MV-4-11 (cell line): ENCODE measurements around the gene COMMD10.
"Not testable (repeated sequence)": the region's sequence is repeated elsewhere in the genome, so short reads cannot be mapped to it uniquely, and the experiment has no call there.

Experiments
- DNase-seq: peaks from one replicate; lab custom pipeline; 2025; lab: John Stamatoyannopoulos, UW

COMMD10 gene

DNA sequence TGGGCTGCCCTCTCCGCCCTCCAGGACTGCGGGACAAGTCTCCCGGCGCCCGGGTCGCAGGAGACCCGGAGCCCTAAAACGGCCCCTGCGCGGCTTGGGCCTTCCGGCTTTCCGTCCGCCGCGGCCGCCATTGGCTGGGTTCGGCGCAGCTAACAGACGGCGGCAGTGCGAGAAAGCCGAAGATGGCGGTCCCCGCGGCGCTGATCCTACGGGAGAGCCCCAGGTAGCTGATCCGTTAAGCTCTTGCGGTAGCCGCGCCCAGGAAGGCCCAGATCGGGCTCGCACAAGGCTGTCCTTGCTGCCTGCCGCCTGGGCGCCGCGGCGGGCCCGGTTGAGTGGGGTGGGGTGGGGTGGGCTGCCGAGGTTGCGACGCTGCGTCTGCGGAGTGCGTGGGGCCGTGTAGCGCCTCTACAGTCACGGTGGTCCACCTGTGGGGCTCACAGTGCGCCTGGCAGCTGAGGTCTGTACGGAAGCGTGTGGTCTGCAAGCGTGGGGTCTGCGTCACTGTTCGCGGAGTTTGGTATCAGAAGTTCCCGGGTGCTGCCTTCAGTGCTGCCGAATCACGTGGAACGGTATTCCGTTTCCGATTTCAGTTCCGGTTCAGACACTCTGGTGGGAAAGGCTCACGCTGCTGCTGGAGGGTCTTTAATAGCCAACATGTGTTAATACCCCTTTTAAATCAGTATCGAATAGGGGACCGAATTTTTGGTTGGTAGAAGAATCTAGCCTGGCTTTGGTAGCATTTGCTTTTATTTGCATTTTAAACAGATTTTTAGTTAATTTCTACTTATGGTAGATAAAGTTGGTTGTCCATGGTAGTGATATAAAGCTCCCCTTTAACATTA is at the start of gene COMMD10:
Gene COMMD10 (plus strand): TSS at position 155 of the 845 bp plus-strand sequence.
- DNase-seq = peak; percentile 83

DNA sequence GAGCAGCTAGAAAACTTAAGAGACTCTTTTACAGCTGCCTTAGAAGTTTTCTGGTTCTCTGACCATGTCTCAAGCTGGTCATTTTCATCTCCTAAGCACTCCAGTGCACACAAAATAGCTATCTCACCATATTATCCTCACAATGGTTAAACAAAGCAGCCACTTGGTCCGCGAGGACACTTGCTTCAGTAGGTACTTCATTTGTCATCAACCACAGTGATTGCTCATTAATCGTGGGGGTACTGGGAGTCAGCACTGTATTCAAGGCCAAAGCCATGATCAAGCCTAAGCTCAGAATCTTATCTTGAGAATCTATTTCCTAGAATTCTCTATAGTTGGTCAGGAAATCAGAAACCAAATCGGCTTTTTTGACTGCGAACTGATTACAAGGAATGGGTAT is 49.7 kb upstream of the COMMD10 start:
- DNase-seq = no peak

DNA sequence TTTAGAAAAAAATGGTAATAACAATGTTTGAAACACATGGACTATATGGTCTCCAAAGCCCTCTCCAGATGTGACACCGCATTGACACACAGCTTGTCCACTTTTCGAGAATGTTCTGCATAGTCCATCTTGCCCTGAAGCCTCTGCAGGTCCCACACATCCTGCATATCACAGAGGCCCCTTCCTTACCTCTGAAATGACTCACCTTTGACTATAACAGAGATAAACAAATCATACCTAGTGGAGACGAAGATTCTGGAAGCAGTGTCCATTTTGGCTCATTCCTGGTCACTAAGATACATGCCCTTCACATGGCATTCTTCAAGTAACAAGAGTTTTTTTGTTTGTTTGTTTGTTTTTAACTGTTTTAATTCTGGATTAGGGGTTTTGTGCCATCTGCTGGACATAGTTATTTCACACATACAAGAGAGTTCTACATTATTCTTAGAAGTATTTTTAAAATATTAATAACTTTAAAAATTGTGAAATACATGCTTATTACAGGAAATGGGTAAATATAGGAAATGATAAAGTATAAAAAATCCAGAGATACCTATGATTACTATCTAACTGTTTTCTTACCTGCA is 47.5 kb upstream of the COMMD10 start:
- no peak for DNase-seq

DNA sequence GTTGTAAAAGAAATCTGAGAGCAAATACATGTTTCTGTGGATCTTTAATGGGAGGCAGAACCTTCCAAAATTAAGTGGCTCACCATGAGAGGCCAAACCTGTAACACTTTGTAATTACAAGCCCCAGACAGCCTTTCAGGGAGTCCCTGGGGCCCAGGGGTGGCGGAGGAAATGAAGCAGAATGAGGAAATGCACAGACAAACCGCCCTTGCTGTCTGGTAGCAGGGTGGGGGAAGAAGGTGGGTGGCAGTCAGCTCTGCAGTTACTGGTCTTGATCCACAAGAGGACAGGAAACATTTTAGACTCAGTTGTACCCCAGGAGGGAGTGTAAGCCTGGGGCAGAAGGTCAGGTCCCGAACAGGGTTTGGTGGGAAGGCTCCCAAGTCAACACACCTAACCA is 46.0 kb upstream of the COMMD10 start:
- DNase-seq = peak; percentile 62

DNA sequence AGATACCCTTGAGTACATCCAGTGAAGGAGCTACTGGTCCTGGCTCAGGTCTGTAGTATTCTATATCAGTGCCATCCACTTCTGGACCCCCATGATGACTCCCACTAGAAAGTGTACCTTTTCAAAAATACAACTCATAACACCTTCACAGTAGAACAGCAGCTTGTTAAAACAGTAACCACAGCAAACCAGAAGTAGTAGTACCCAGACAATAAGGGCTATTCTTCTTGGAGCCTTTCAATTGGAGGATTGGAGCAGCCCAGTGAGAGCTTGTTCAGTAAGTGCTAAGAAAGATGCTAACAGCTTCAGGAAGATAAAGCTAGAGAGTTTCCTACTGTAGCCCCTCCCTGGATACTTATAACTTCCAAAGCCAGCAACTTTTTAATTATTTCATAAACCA is 42.5 kb upstream of the COMMD10 start:
- no peak for DNase-seq

DNA sequence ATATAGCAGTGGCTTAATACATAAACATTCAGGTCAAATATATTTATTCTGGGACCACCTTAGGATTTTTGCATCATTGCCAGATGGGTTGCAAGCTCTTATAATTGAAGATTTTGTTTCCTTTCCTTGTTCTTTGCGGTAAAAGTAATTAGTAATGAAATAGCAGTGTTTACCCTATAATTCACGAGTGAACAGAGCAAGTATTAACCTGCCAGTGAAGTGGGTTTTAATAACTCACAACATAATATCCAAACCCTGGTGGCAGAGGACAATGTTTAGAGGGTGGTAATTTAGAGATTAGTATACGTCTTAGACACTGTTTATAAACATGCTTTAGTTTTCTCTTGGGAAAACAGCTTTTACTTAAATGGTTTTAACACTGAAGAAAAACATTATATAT is 40.8 kb upstream of the COMMD10 start:
- DNase-seq = no peak

DNA sequence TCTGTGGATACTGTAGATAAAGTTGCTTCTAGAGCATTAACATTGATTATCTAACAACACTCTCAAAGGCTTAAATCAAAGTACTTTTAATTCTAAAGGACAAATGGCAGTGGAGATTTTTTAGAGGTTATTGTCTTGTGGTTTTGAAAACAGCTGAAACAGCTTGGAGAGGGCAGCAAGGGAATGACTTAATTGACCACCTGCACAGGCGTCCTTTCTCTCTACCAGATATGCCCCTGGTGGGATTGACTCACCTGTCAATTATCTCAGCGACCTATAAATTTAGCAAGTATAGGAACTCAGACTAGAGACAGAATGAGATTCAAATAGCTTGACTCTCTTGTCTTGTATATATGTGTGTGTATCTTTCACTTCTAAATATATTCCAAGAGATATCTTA is 39.0 kb upstream of the COMMD10 start:
- no peak for DNase-seq

DNA sequence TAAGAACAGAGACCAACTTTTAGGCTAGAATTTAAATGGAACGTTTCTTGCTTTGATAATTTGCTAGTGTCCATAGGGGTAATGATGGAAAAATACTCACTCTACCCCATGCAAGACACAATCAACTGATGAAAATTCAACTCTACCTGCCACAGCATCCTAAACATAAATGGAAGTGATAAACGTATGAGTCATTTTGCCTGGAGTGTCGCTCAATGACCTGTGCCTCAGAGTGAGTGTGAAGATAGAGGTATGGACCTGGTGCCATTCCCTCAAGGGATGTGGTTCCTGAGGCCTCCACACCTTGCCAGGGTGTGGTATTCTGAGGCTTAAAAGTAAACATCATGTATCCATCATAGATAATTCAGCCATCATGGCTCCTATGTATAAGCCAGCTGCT is 38.6 kb upstream of the COMMD10 start:
- DNase-seq = no peak

DNA sequence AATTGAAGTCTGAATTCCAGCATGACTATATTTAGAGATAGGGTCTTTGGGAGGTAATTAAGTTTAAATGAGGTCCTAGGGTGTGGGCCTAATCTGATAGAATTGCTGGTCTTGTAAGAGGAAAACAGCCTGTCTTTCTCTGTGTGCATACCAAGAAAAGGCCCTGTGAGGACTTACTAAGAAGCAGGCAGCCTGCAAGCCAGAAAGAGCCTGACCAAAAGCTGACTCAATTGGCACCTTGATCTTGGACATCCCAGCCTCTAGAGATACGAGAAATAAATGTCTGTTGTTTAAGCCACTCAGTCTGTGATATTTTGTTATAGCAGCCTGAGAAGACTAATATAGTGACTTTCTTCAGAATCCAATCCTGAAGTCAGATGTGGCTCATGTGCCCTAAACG is 38.0 kb upstream of the COMMD10 start:
- no peak for DNase-seq

DNA sequence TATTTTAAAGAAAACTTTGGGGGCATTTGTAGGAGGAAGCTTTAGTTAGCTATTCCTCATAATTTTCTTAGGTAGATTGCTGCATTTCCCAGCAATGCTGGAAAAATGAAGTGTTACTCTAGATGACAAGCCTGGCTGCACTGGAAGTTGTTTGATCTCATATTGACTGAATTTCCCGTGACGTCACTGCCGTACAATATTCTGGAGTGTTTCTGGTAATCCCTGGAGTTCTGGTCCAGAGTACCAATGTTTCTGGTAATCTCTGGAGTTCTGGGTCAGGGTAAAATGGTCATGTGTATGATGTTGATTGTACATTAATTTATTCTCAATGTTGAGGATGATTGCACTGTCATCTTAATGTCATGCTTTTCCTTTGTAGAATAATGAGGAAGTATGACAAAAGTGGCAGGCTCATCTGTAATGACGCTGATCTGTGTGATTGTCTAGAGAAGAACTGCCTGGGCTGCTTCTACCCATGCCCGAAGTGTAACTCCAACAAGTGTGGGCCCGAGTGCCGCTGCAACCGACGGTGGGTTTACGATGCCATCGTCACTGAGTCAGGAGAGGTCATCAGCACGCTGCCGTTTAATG is 26.4 kb upstream of the COMMD10 start:
- DNase-seq = peak; percentile 19

DNA sequence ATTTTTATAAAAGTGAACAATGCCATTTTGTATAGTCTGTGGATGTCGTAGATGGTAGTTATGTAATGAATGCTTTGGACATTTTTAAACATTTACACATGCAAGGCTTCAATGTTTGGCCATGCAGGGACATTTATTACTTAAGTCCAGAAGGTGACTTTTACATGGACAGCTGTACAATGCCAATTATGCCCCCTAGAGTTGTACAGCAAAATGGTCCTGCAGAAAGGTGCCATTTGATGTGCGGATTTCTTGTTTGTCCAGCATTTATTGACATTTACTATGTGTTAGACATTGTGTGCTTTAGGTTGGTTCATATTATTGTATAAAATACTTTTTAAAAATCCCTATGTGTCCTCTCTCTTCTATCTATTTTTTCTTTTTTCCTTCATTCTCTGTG is 22.5 kb upstream of the COMMD10 start:
- no peak for DNase-seq

DNA sequence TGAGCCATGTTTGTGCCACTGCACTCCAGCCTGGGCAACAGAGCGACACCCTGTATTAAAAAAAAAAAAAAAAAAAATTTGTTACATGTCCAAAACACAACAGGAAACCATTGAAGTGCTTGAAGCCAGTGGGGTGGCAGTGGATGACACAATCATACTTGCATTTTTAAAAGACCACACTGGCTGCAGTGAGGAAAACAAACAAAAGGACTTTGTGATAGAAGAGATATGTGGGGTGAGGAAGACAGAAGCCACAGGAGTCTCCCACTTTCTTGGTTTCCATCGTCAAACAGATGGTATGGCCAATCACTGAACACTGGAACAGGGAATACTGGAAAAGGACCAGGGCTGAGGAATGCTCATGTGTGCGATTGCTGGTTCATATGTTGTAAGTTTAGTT is 20.9 kb upstream of the COMMD10 start:
- DNase-seq = no peak

DNA sequence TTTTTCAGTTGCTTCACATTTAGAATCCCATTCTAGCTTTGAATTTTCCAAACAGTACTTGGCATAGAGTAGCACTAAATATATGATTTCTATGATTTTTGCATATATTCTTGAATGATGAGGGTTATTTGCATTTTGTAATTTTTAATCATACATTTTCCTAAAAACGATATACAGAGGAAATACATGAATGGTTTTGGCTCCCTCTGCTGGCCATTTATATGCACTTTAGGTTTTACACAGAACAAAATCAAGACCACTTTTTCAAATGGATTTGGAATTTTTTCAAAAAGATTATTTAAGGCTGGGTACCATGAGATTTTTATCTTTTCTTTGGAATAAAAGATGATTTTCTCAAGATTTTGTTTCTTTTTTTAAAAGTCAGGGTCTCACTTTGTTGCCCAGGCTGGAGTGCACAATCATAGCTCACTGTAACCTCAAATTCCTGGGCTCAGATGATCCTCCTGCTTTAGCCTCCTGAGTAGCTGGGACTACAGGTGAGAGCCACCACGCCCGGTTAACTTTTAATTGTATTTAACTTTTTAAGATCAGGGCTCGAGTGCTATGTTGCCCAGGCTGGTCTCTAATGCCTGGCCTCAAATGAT is 16.7 kb upstream of the COMMD10 start:
- DNase-seq = peak; percentile 33

DNA sequence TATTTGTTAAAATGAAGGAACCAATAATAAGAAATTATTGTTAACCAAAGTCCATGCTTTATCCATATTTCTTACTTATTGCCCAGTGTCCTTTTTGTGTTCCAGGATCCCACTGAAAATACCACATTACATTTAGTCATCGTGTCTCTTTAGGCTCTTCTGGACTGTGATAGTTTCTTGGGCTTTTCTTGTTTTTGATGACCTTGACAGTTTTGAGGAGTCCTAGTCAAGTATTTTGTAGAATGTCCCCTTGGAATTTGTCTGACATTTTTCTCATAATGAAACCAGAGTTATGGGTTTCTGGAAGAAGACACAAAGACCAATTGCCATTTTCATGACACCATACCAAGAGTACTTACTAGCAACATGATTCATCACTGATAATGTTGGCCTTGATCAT is 13.6 kb upstream of the COMMD10 start:
- no peak for DNase-seq

DNA sequence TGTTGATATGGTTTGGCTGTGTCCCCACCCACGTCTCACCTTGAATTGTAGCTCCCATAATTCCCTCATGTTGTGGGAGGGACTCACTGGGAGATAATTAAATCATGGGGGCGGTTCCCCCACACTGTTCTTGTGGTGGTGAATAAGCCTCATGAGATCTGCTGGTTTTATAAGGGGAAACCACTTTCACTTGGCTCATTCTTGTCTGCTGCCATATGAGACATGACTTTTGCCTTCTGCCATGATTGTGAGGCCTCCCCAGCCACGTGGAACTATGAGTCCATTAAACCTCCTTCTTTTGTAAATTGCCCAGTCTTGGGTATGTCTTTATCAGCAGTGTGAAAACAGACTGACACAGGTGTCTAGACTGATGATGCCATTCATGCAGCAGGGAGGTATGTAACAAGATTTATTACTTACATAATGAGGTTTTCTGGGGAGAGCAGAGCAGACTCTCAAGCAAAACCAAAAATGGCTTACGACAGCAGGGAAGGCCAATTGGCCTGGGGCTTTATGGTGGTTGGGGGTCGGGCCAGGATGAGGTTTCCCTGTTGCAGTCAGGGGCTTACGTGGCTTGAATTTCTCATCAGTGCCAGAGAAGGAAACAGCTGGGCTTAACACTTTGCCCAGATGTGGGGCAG is 9.5 kb upstream of the COMMD10 start:
- DNase-seq = peak; percentile 55

DNA sequence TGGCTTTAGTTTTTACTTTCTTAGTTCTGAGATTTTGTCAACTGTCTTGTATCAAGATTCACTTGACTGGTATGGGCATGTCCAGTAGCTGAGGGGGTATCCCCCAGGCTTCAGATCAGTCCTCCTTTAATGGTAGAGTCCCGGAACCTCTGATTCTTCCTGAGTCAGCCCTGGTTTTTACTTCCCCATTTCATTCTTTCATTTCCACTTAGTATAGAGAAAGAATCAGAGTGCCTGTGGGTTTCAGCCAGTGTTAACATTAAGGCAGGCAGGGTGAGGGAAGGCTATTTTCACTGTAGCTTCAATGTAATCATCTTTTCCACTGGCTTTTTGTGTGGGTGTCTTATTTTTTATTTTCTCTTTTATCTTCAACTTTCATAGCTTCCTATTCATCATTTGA is 8.3 kb upstream of the COMMD10 start:
- peak; percentile 88 for DNase-seq

DNA sequence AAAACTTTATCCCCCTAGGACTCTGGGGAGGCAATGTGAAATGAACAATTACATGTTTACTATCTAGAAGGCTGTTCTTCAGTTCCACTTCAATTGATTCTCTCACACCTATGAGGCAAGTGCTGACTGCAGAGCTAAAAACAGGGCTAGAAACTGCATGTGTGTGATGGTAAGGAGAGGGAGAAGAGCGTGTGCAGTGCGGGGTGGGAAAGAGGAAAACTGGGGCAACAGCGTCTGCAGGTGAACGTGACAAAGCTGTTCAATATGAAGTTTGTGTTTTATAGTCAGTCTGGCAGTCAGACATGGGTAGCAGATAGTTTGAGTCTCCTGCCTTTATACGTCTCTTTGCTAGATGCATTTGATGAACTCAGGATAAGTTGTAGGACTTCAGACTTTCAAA is 6.6 kb upstream of the COMMD10 start:
- DNase-seq = no peak

DNA sequence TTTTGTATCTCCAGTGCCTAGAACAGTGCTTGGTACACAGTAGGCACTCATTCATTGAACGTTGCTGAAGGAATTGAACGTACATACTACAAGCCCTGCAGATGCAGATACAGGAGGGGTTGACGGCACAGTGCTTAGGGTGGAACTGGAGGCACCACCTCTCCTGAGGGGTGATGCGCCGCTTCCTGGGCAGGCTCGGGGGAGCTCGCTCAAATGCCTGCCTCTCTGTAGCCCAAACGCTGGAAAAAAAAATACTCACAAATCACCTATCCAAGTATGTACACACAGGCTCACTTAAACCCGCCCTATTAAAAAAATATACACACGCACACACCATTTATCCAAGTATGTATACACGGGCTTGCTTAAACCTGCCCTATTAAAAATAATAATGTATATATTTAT is 536 bp upstream of the COMMD10 start:
- no peak for DNase-seq

DNA sequence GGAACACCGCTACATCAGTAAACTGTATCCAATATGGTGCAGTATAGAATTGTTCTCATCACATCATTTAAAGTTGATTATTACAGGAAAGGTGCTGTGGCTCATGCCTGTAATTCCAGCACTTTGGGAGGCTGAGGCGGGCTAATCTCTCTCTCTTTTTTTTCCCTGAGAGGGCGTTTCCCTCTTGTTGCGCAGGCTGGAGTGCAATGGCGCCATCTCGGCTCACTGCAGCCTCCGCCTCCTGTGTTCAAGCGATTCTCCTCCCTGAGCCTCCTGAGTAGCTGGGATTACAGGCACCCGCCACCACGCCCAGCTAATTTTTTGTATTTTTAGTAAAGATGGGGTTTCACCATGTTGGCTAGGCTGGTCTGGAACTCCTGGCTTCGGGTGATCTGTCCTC is 1.5 kb downstream of the COMMD10 start:
- DNase-seq = not testable (repeated sequence)

DNA sequence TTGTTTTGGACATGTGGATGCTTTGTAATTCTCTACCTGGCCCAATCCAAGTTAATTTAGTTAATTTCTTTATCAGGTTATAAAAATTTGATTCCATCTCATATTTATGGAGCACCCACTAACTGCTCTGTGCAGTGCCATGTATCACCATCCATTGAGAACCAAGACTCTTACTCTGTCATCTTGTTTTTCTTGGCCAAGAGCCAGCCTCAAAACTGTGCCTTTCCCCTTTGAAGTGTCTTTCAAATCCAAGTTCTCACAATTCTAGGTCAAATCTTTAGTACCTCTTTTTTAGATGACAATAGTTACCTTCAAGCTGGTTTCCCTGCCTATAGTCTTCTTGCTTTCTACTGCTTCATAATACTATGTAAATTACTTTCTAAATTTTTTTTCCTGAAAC is 3.2 kb downstream of the COMMD10 start:
- DNase-seq = no peak

DNA sequence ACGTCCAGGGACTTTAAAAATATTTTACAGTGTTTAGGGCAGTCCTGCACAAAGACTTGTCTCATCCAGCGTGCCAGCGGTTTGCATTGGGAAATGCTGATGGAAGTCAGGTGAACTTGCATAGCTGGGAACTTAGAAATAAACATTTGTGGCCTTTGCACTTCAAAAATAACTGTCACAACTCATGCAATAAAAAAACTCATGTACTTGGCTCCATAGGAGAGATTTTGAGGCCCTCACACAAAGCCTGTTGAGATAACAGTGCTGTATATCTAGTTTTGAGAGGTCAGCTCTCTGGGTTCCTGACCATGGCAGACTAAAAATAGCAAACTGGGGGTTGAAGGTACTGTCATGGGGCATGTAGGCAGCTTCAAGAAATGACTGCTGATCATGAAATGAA is 5.5 kb downstream of the COMMD10 start:
- DNase-seq = no peak

DNA sequence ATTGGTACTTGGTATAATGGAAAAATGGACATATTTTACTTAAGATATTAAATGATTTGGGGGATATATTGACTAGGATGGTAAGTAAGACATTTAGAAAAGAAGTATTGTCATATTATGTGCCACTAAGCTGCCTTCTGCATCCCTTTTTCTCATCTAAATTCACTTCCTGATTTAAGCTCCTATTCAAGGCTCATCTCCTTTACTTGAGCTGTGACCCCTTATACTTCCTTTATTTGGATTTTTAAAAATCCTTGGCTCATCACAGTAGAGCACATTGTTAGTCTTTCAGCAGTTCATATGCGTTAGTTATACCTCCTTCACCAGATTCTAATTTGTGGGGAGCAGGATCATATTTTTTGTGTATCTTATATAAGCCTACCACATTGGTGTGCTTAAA is 6.6 kb downstream of the COMMD10 start:
- DNase-seq = peak; percentile 60

DNA sequence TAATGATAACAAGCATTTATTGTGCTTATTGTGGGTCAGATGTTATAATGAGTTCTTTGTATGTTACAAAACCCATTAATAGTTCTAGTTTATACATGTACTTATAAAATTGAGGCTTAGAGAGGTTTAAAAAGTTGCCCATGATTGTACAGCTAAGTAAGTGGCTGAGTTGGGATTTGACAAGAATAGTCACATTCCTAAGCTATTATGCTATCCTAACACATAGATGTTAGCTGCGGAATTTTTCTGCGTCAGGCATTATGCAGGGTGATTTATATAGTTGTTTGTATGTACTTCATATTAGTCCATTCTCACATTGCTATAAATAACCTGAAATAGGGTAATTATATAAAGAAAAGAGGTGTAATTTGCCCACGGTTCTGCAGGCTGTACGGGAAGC is 12.5 kb downstream of the COMMD10 start:
- DNase-seq = no peak
